Neuronal stem cell (in vitro differentiated cells): Measurements from ENCODE around the gene KIF16B. TPM values are rescaled to one million over a fixed set of nuclear protein-coding genes. Genes with fewer than 3 reads are reported as not detected.

Experiments used
- DNase-seq: peaks from one replicate; pipeline ENCODE4 v3.0.0-alpha.2; 2013; ENCODE audit warnings: low spot score
- H2AFZ ChIP-seq: one replicate; pipeline ENCODE4 v1.6.1; 2013; ENCODE audit warnings: mild to moderate bottlenecking, low read length, inconsistent platforms
- H2AK5ac ChIP-seq: 2 replicates; pipeline ENCODE4 v1.6.1; 2013; ENCODE audit warnings: low read depth, mild to moderate bottlenecking, inconsistent platforms, low read length, moderate library complexity, mixed read lengths
- H2BK120ac ChIP-seq: 2 replicates; pipeline ENCODE4 v1.6.1; 2013; ENCODE audit warnings: low read depth, mild to moderate bottlenecking, inconsistent platforms, low read length, moderate library complexity, mixed read lengths
- H2BK12ac ChIP-seq: one replicate; pipeline ENCODE4 v1.6.1; 2013; ENCODE audit warnings: low read length, inconsistent platforms
- H2BK15ac ChIP-seq: 2 replicates; pipeline ENCODE4 v1.6.1; 2013; ENCODE audit warnings: mild to moderate bottlenecking, low read length, inconsistent platforms, mixed read lengths
- H2BK5ac ChIP-seq: one replicate; pipeline ENCODE4 v1.6.1; 2013; ENCODE audit warnings: inconsistent platforms, mild to moderate bottlenecking, low read length, moderate library complexity
- H3K14ac ChIP-seq: one replicate; pipeline ENCODE4 v1.6.1; 2013; ENCODE audit warnings: low read length, inconsistent platforms
- H3K18ac ChIP-seq: 2 replicates; pipeline ENCODE4 v1.6.1; 2013; ENCODE audit warnings: low read length, inconsistent platforms
- H3K23ac ChIP-seq: 2 replicates; pipeline ENCODE4 v1.6.1; 2013; ENCODE audit warnings: low read depth, mild to moderate bottlenecking, mixed read lengths, low read length, inconsistent platforms; ENCODE audit not compliant: poor library complexity
- H3K27ac ChIP-seq: replicated peaks from 3 replicates; pipeline ENCODE4 v1.5.1; 2013; ENCODE audit warnings: low read length, inconsistent platforms
- H3K27me3 ChIP-seq, 3 experiments: 2 replicates each; pipeline ENCODE4 v1.6.1; 2013; ENCODE audit warnings: low read length in 3 of 3, mild to moderate bottlenecking in 2 of 3, inconsistent platforms in 1 of 3, low read depth in 1 of 3, mixed read lengths in 1 of 3, moderate library complexity in 1 of 3; ENCODE audit not compliant: control insufficient read depth in 3 of 3, insufficient read depth in 3 of 3
- H3K36me3 ChIP-seq, 2 donors: replicated peaks in 1 of 2; 2 replicates each; pipeline ENCODE4 v1.6.1; 2013; ENCODE audit warnings: low read length in 2 of 2; ENCODE audit not compliant: control insufficient read depth in 2 of 2, insufficient read depth in 2 of 2
- H3K4ac ChIP-seq: 2 replicates; pipeline ENCODE4 v1.6.1; 2013; ENCODE audit warnings: inconsistent platforms, mild to moderate bottlenecking, low read length, moderate library complexity
- H3K4me1 ChIP-seq, 2 donors: 1 replicate in 1 of 2; 2 replicates in 1 of 2; pipeline ENCODE4 v1.6.1; 2013; ENCODE audit warnings: low read length in 2 of 2, low read depth in 1 of 2; ENCODE audit not compliant: control insufficient read depth in 2 of 2, insufficient read depth in 1 of 2
- H3K4me2 ChIP-seq: one replicate; pipeline ENCODE4 v1.6.1; 2013; ENCODE audit warnings: mild to moderate bottlenecking, low read length, inconsistent platforms; ENCODE audit not compliant: insufficient read depth, poor library complexity, severe bottlenecking
- H3K4me3 ChIP-seq, 2 donors: 2 replicates each; pipeline ENCODE4 v1.5.1; 2013; ENCODE audit warnings: low read length in 2 of 2, mild to moderate bottlenecking in 2 of 2, inconsistent platforms in 1 of 2, moderate library complexity in 1 of 2
- H3K79me1 ChIP-seq: one replicate; pipeline ENCODE4 v1.6.1; 2013; ENCODE audit warnings: low read depth, mild to moderate bottlenecking, inconsistent platforms, low read length, moderate library complexity
- H3K9ac ChIP-seq: one replicate; pipeline ENCODE4 v1.6.1; 2013; ENCODE audit warnings: mild to moderate bottlenecking, low read depth, low read length, inconsistent platforms; ENCODE audit not compliant: poor library complexity
- H3K9me3 ChIP-seq, 2 donors: replicated peaks in 1 of 2; 2 replicates each; pipeline versions ENCODE3 to v1.6.1; 2013; ENCODE audit warnings: low read length in 2 of 2, mild to moderate bottlenecking in 2 of 2, inconsistent platforms in 1 of 2, low read depth in 1 of 2, mixed read lengths in 1 of 2, moderate library complexity in 1 of 2; ENCODE audit not compliant: control insufficient read depth in 2 of 2, insufficient read depth in 1 of 2
- H4K8ac ChIP-seq: one replicate; pipeline ENCODE4 v1.6.1; 2013; ENCODE audit warnings: low read depth, mild to moderate bottlenecking, inconsistent platforms, low read length, moderate library complexity
- H4K91ac ChIP-seq: one replicate; pipeline ENCODE4 v1.6.1; 2013; ENCODE audit warnings: low read length, low read depth, mild to moderate bottlenecking, inconsistent platforms; ENCODE audit not compliant: poor library complexity
- WGBS, 2 donors: extraction: QIAGEN DNeasy Blood & Tissue Kit; methylation state at CpG; one replicate each; pipeline ENCODE4 v1.1.7; 2013; ENCODE audit warnings: missing lambda C conversion rate in 2 of 2, mixed read lengths in 1 of 2; ENCODE audit not compliant: insufficient read length in 2 of 2, insufficient replicate concordance in 1 of 2; ENCODE audit errors: extremely low coverage in 2 of 2; 5-methylcytosine and 5-hydroxymethylcytosine counted together
- polyA plus RNA-seq, 2 experiments: library from polyadenylated mRNA; stranded (reverse); fragments of 200-250 nt; gene quantifications; one replicate each; pipeline ENCODE4 v1.2.3, GENCODE V29; 2013

The KIF16B gene
- polyA plus RNA-seq (2013, experiment 1 of 2): 4.6 TPM
- polyA plus RNA-seq (2013, experiment 2 of 2): 4.9 TPM

GRCh38 chr20:16573001-16573965 lies at the start of gene KIF16B:
Gene KIF16B, minus strand, starts transcription at chr20:16573448. Its CDS starts 173 bp downstream, at chr20:16573275.
- DNase-seq: peak; percentile 90
- no peaks in the 10 kb centered on the region for H3K9me3 ChIP-seq
- H2AK5ac ChIP-seq: peak within 1 kb of the TSS; percentile 65
- H3K27ac ChIP-seq: no peak within 1 kb of the TSS
- H2AFZ ChIP-seq: peak within 1 kb of the TSS; percentile 97
- H3K4me1 ChIP-seq: peaks cover 3 to 9% of the 10 kb centered on the region in 2 donors
- H3K18ac ChIP-seq: peak within 1 kb of the TSS; percentile 74
- H3K4me3 ChIP-seq: peak within 1 kb of the TSS; percentile 59 to 79
- no peaks in the 10 kb centered on the region for H3K27me3 ChIP-seq
- H2BK15ac ChIP-seq: no peak within 1 kb of the TSS
- H2BK12ac ChIP-seq: no peak within 1 kb of the TSS
- H3K4me2 ChIP-seq: peak within 1 kb of the TSS; percentile 65
- H3K36me3 ChIP-seq: no peaks in the 10 kb centered on the region
- H3K23ac ChIP-seq: no peak within 1 kb of the TSS
- no peak within 1 kb of the TSS for H3K4ac ChIP-seq
- no peaks in the 10 kb centered on the region for H3K79me1 ChIP-seq
- H3K14ac ChIP-seq: no peak within 1 kb of the TSS
- no peak within 1 kb of the TSS for H4K8ac ChIP-seq
- H4K91ac ChIP-seq: no peak within 1 kb of the TSS
- peak within 1 kb of the TSS; percentile 72 for H3K9ac ChIP-seq
- no CpG with 5 or more reads among the region's 65 CpGs for WGBS, 2 donors
- no peak within 1 kb of the TSS for H2BK120ac ChIP-seq
- H2BK5ac ChIP-seq: no peak within 1 kb of the TSS

- Histone ChIP-seq H3K9me3 (peaks cover 2 to 11% of the 10 kb centered on the region in 2 donors), H3K4me3 (no peak overlapping the region), H2BK120ac (no peak overlapping the region), H3K27me3 (no peaks in the 10 kb centered on the region), H3K36me3 (no peaks in the 10 kb centered on the region), H3K4ac (no peak overlapping the region), H2AFZ (no peak overlapping the region), H3K9ac (no peak overlapping the region), H3K79me1 (no peaks in the 10 kb centered on the region), H3K23ac (no peak overlapping the region), H2BK12ac (no peak overlapping the region), H3K4me1 (peaks cover 0 to 8% of the 10 kb centered on the region in 2 donors), H3K27ac (no peak overlapping the region), H3K14ac (no peak overlapping the region), H3K18ac (no peak overlapping the region), H3K4me2 (no peak overlapping the region), H2BK15ac (no peak overlapping the region), H2BK5ac (no peak overlapping the region), H2AK5ac (no peak overlapping the region), H4K91ac (no peak overlapping the region), H4K8ac (no peak overlapping the region)
- no peak for DNase-seq
Measured at GRCh38 chr20:16622501-16622900, 49.3 kb upstream of the KIF16B start.

GRCh38 chr20:16621435-16622141 lies 48.3 kb upstream of the KIF16B start:
- H3K27me3 ChIP-seq: no peaks in the 10 kb centered on the region
- no peak overlapping the region for H2BK120ac ChIP-seq
- H3K9me3 ChIP-seq: peaks cover 5 to 18% of the 10 kb centered on the region in 2 donors
- H3K4ac ChIP-seq: no peak overlapping the region
- no peak overlapping the region for H3K9ac ChIP-seq
- H3K23ac ChIP-seq: no peak overlapping the region
- H2BK15ac ChIP-seq: no peak overlapping the region
- WGBS, 2 donors: no CpG with 5 or more reads among the region's 7 CpGs
- H2AFZ ChIP-seq: no peak overlapping the region
- no peak for DNase-seq
- H3K18ac ChIP-seq: no peak overlapping the region
- H4K8ac ChIP-seq: no peak overlapping the region
- H3K14ac ChIP-seq: no peak overlapping the region
- no peak overlapping the region for H2AK5ac ChIP-seq
- H3K4me2 ChIP-seq: no peak overlapping the region
- H3K27ac ChIP-seq: no peak overlapping the region
- H2BK12ac ChIP-seq: no peak overlapping the region
- no peaks in the 10 kb centered on the region for H3K36me3 ChIP-seq
- H3K4me1 ChIP-seq: peaks cover 0 to 8% of the 10 kb centered on the region in 2 donors
- no peak overlapping the region for H3K4me3 ChIP-seq
- H2BK5ac ChIP-seq: no peak overlapping the region
- H3K79me1 ChIP-seq: no peaks in the 10 kb centered on the region
- no peak overlapping the region for H4K91ac ChIP-seq

DNA sequence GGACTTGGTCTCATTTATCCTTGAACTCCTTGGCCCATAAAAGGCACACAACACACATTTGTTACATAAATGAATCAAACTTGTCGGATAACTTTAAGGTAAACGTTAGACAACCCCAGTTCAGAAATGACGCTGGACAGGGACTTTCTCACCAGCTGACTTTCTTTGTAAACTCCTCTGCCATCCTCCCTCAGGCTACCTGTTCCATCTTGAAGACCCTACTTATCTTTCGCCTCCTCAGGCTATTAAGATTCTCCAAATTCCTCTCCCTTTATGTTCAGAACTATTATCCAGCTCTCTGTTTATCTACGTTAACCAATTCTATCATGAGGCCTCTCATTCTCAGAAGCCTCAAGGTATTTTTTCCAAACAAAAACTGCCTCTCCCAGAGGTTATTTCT lies 47.7 kb upstream of the KIF16B start:
- Histone ChIP-seq H2BK15ac (no peak overlapping the region), H3K9me3 (peaks cover 5 to 20% of the 10 kb centered on the region in 2 donors), H2BK5ac (no peak overlapping the region), H3K36me3 (no peaks in the 10 kb centered on the region), H3K27ac (no peak overlapping the region), H3K23ac (no peak overlapping the region), H3K79me1 (no peaks in the 10 kb centered on the region), H3K14ac (no peak overlapping the region), H4K8ac (no peak overlapping the region), H3K18ac (no peak overlapping the region), H3K9ac (no peak overlapping the region), H2BK120ac (no peak overlapping the region), H3K27me3 (no peaks in the 10 kb centered on the region), H2BK12ac (no peak overlapping the region), H3K4me1 (peaks cover 0 to 8% of the 10 kb centered on the region in 2 donors), H3K4me3 (no peak overlapping the region), H2AK5ac (no peak overlapping the region), H2AFZ (no peak overlapping the region), H3K4ac (no peak overlapping the region), H4K91ac (no peak overlapping the region), H3K4me2 (no peak overlapping the region)
- DNase-seq: no peak
- no CpG with 5 or more reads among the region's 5 CpGs for WGBS, 2 donors
